C4-2B (cell line): Measurements from ENCODE around the gene ITGBL1.

Experiments used
- H3K27ac ChIP-seq: fragments of 450-650 bp; 2 replicates; pipeline ENCODE4 v1.5.1; 2017
- ZFX ChIP-seq: fragments of 450-650 bp; IDR thresholded peaks from 2 replicates; pipeline ENCODE4 v1.6.1; 2017
- TF ChIP-seq, protein P1 (sequence below): fragments of 450-650 bp; conservative IDR thresholded peaks from 2 replicates; pipeline ENCODE4 v1.5.1; 2017; ENCODE audit warnings: mild to moderate bottlenecking

Gene ITGBL1

DNA sequence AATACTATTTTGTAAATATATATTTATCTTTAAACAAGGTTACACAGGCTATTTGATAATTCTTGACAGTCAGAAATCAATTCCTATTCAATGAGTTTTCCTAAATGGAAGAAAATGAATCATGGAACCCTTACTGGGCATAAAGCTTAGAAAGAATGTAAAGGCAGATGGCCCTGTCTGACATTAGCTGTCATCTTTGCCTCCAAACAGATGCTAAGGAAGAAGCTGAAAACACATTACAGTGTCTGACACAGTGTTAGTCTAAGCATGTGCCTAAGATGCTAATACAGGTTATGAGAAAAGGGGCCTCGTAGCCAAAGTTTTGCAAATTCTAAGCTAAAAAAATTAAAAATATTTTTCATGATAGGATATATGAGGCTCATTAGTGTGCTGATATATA, 112.8 kb downstream of the ITGBL1 start:
- H3K27ac ChIP-seq: no peak overlapping the region
- TF ChIP-seq, protein P1, sequence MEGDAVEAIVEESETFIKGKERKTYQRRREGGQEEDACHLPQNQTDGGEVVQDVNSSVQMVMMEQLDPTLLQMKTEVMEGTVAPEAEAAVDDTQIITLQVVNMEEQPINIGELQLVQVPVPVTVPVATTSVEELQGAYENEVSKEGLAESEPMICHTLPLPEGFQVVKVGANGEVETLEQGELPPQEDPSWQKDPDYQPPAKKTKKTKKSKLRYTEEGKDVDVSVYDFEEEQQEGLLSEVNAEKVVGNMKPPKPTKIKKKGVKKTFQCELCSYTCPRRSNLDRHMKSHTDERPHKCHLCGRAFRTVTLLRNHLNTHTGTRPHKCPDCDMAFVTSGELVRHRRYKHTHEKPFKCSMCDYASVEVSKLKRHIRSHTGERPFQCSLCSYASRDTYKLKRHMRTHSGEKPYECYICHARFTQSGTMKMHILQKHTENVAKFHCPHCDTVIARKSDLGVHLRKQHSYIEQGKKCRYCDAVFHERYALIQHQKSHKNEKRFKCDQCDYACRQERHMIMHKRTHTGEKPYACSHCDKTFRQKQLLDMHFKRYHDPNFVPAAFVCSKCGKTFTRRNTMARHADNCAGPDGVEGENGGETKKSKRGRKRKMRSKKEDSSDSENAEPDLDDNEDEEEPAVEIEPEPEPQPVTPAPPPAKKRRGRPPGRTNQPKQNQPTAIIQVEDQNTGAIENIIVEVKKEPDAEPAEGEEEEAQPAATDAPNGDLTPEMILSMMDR: no peak
- no peak for TF ChIP-seq ZFX

GRCh38 chr13:101567841-101568240, 115.4 kb downstream of the ITGBL1 start:
- TF ChIP-seq ZFX: no peak
- TF ChIP-seq, protein P1: no peak
- H3K27ac ChIP-seq: no peak overlapping the region

GRCh38 chr13:101569807-101570206, 117.3 kb downstream of the ITGBL1 start:
- TF ChIP-seq, protein P1: no peak
- TF ChIP-seq ZFX: no peak
- no peak overlapping the region for H3K27ac ChIP-seq

- H3K27ac ChIP-seq: no peak overlapping the region
Measured at GRCh38 chr13:101570410-101570809, 117.9 kb downstream of the ITGBL1 start.

GRCh38 chr13:101572456-101572855, 120.0 kb downstream of the ITGBL1 start:
- no peak for TF ChIP-seq ZFX
- TF ChIP-seq, protein P1: no peak
- no peak overlapping the region for H3K27ac ChIP-seq

More at GRCh38 chr13:101570410-101570809, 117.9 kb downstream of the ITGBL1 start:
- TF ChIP-seq, protein P1: no peak
- TF ChIP-seq ZFX: no peak

GRCh38 chr13:101575581-101575980, 123.1 kb downstream of the ITGBL1 start:
- H3K27ac ChIP-seq: no peak overlapping the region
- TF ChIP-seq, protein P1: no peak
- no peak for TF ChIP-seq ZFX

- TF ChIP-seq ZFX: no peak
- TF ChIP-seq, protein P1: no peak
- no peak overlapping the region for H3K27ac ChIP-seq
Measured at GRCh38 chr13:101576455-101576854, 124.0 kb downstream of the ITGBL1 start.
